ENCODE measurements around the gene DDX3X.

DNA sequence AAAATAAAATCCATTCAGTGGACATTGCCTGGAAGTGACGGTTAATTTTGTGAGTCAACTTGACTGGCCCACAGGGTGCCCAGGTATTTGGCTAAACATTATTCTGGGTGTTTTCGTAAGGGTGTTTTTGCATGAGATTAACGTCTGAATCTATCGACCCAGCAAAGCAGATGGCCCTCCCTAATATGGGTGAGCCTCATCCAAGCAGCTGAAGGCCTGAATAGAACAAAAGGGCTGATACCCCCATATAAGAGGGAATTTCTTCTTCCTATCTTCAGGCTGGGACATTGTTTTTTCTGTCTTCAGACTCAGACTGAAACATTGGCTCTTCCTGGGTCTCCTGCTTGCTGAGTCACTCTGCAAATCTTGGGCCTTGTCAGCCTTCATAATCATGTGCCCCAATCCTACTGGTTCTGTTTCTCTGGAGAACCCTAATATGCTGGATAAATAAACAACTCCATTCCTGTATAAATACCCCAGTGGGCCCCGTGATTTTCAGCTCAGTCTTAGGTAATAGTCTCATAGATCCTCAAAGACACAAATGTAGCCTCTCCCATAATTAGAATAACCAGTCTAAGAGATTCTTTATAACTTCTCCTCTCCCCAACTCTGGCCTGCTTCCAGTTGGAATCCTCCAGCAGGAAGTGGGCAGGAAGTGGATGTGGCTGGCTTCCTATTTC, 33.1 kb upstream of the DDX3X start:
- no peak for TF ChIP-seq KLF6 (CRISPR knock-in tag; IDR thresholded peaks at IDR 0.05; ENCODE audit: borderline replicate concordance)
- TF ChIP-seq, protein P1, sequence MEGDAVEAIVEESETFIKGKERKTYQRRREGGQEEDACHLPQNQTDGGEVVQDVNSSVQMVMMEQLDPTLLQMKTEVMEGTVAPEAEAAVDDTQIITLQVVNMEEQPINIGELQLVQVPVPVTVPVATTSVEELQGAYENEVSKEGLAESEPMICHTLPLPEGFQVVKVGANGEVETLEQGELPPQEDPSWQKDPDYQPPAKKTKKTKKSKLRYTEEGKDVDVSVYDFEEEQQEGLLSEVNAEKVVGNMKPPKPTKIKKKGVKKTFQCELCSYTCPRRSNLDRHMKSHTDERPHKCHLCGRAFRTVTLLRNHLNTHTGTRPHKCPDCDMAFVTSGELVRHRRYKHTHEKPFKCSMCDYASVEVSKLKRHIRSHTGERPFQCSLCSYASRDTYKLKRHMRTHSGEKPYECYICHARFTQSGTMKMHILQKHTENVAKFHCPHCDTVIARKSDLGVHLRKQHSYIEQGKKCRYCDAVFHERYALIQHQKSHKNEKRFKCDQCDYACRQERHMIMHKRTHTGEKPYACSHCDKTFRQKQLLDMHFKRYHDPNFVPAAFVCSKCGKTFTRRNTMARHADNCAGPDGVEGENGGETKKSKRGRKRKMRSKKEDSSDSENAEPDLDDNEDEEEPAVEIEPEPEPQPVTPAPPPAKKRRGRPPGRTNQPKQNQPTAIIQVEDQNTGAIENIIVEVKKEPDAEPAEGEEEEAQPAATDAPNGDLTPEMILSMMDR (IDR thresholded peaks at IDR 0.05 in 2 of 3, conservative IDR thresholded peaks at IDR 0.05 in 1 of 3; ENCODE audit: insufficient read depth in 2 of 3, low read depth in 1 of 3, low read length in 3 of 3): no peak
- TF ChIP-seq, protein P2, sequence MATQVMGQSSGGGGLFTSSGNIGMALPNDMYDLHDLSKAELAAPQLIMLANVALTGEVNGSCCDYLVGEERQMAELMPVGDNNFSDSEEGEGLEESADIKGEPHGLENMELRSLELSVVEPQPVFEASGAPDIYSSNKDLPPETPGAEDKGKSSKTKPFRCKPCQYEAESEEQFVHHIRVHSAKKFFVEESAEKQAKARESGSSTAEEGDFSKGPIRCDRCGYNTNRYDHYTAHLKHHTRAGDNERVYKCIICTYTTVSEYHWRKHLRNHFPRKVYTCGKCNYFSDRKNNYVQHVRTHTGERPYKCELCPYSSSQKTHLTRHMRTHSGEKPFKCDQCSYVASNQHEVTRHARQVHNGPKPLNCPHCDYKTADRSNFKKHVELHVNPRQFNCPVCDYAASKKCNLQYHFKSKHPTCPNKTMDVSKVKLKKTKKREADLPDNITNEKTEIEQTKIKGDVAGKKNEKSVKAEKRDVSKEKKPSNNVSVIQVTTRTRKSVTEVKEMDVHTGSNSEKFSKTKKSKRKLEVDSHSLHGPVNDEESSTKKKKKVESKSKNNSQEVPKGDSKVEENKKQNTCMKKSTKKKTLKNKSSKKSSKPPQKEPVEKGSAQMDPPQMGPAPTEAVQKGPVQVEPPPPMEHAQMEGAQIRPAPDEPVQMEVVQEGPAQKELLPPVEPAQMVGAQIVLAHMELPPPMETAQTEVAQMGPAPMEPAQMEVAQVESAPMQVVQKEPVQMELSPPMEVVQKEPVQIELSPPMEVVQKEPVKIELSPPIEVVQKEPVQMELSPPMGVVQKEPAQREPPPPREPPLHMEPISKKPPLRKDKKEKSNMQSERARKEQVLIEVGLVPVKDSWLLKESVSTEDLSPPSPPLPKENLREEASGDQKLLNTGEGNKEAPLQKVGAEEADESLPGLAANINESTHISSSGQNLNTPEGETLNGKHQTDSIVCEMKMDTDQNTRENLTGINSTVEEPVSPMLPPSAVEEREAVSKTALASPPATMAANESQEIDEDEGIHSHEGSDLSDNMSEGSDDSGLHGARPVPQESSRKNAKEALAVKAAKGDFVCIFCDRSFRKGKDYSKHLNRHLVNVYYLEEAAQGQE (IDR thresholded peaks at IDR 0.05; ENCODE audit: borderline replicate concordance): no peak
- TF ChIP-seq, protein P2 (CRISPR knock-in tag; IDR thresholded peaks at IDR 0.05; ENCODE audit: low read depth): no peak
- TF ChIP-seq NR2C1 (IDR thresholded peaks at IDR 0.05): no peak
- no peak for TF ChIP-seq NR2C1 (tag; IDR thresholded peaks at IDR 0.05)
- TF ChIP-seq CBX1 (IDR thresholded peaks at IDR 0.05; ENCODE audit: low read depth): no peak
- TF ChIP-seq, protein P3, sequence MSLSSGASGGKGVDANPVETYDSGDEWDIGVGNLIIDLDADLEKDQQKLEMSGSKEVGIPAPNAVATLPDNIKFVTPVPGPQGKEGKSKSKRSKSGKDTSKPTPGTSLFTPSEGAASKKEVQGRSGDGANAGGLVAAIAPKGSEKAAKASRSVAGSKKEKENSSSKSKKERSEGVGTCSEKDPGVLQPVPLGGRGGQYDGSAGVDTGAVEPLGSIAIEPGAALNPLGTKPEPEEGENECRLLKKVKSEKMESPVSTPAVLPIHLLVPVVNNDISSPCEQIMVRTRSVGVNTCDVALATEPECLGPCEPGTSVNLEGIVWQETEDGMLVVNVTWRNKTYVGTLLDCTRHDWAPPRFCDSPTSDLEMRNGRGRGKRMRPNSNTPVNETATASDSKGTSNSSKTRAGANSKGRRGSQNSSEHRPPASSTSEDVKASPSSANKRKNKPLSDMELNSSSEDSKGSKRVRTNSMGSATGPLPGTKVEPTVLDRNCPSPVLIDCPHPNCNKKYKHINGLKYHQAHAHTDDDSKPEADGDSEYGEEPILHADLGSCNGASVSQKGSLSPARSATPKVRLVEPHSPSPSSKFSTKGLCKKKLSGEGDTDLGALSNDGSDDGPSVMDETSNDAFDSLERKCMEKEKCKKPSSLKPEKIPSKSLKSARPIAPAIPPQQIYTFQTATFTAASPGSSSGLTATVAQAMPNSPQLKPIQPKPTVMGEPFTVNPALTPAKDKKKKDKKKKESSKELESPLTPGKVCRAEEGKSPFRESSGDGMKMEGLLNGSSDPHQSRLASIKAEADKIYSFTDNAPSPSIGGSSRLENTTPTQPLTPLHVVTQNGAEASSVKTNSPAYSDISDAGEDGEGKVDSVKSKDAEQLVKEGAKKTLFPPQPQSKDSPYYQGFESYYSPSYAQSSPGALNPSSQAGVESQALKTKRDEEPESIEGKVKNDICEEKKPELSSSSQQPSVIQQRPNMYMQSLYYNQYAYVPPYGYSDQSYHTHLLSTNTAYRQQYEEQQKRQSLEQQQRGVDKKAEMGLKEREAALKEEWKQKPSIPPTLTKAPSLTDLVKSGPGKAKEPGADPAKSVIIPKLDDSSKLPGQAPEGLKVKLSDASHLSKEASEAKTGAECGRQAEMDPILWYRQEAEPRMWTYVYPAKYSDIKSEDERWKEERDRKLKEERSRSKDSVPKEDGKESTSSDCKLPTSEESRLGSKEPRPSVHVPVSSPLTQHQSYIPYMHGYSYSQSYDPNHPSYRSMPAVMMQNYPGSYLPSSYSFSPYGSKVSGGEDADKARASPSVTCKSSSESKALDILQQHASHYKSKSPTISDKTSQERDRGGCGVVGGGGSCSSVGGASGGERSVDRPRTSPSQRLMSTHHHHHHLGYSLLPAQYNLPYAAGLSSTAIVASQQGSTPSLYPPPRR (CRISPR knock-in tag; IDR thresholded peaks at IDR 0.05; ENCODE audit: borderline replicate concordance): no peak
- TF ChIP-seq CHD1 (IDR thresholded peaks at IDR 0.05; ENCODE audit: low read length): no peak
- TF ChIP-seq, protein P4, sequence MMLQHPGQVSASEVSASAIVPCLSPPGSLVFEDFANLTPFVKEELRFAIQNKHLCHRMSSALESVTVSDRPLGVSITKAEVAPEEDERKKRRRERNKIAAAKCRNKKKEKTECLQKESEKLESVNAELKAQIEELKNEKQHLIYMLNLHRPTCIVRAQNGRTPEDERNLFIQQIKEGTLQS (IDR thresholded peaks at IDR 0.05): no peak
- TF ChIP-seq, protein P4 (CRISPR knock-in tag; conservative IDR thresholded peaks at IDR 0.05): no peak
- no peak for TF ChIP-seq ZSCAN29 (IDR thresholded peaks at IDR 0.05)
- no peak for TF ChIP-seq MAFF (IDR thresholded peaks at IDR 0.05; ENCODE audit: low read length)
- no peak for TF ChIP-seq HDAC2 (IDR thresholded peaks at IDR 0.05)
- no peak for TF ChIP-seq YY1 (IDR thresholded peaks at IDR 0.05; ENCODE audit: borderline replicate concordance in 1 of 3, control insufficient read depth in 1 of 3, extremely low read depth in 1 of 3, insufficient read depth in 3 of 3, insufficient read length in 1 of 3, insufficient replicate concordance in 2 of 3, low read depth in 1 of 3, low read length in 2 of 3)
- no peak for TF ChIP-seq THRAP3 (IDR thresholded peaks at IDR 0.05; ENCODE audit: borderline replicate concordance)
